NCI-H1436 treated with DMSO at 0.1 percent for 48 hours (cell line): Measurements from ENCODE around the gene MDM4.

Source experiments
- DNase-seq: peaks from one replicate; lab custom pipeline; 2025; lab: John Stamatoyannopoulos, UW

MDM4 gene

GRCh38 chr1:204493145-204493983 lies 22.8 kb upstream of the MDM4 start:
- no peak for DNase-seq

DNA sequence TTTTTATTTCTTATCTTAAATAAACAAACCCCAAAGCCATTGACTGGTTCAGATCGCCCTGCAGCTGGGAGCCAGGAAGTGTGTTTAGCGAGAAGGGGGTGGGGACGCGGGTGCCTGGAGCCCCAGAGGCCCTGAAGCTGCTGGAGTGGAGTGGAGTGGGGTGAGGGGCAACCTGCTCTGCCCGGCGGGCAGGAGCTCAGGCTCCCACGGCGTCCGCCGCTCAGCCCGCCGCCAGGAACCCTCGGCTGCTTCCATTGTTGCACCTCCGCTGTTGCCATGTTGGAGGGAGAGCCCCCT lies 22.3 kb upstream of the MDM4 start:
- no peak for DNase-seq

- no peak for DNase-seq
Observed at GRCh38 chr1:204494281-204495077, 21.7 kb upstream of the MDM4 start, which contains the start of gene PIK3C2B. Gene PIK3C2B, minus strand, starts transcription at chr1:204494805. Its CDS starts 25,003 bp downstream, at chr1:204469802.

GRCh38 chr1:204495078-204495753 lies 21.0 kb upstream of the MDM4 start:
- DNase-seq: no peak

GRCh38 chr1:204495777-204496176 lies 20.4 kb upstream of the MDM4 start:
- no peak for DNase-seq

DNA sequence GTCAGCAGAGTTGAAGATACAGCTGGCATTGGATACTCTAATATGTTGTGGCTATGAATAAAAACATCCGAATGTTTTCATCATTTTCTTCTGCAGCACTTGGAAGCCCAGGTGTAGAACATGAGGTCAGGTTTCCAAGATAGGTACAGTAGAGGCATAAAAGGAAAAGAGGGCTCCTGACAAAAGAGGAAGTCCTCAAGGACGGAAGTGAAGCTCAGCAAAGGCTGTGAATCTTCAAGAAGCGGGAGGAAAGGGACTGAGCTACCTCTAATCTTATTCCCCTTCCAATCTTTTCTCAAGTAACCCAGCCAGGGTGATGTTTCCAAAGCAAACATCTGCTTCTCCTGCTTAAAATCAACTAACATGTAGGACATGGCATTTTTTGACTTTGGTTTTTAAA lies 17.2 kb upstream of the MDM4 start:
- DNase-seq: no peak

GRCh38 chr1:204499511-204500468 lies 16.4 kb upstream of the MDM4 start:
- no peak for DNase-seq

- DNase-seq: no peak
Observed at GRCh38 chr1:204502241-204502640, 14.0 kb upstream of the MDM4 start.

DNA sequence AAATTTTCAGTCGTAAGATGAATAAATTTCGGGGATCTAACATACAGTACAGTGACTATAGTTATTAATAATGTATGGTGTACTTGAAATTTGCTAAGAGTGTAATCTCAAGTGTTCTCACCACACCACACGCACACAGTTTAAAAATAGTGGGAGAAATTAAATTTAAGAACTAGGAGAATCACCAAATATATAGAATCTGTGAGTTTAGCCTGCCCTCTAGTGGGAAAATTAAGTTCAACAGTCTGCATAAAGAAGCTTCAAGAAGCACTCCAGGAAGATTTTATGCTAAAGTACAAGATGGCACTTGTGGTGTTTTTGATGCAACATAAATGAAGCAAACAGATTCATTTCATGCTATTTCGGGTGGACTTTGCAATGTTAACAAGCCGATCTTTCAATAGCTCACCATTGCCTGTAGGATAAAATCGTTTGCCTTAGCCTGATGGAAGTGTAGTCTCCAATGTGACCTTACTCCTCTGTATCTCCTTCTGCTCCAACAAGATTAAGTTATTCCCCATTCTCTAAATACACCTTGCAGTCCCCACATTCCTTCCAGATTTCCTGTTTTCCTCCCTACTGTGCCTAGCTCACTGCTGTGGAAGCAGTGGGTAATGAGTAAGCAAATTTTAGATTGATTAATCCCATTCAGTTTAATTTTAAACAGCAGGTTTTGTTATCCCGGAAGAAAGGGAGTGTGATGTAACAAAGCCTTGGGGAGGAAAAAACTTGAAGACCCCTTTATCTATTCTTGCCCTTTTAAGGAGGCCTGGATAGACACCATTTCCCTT lies 12.9 kb upstream of the MDM4 start:
- DNase-seq: peak; percentile 78

DNA sequence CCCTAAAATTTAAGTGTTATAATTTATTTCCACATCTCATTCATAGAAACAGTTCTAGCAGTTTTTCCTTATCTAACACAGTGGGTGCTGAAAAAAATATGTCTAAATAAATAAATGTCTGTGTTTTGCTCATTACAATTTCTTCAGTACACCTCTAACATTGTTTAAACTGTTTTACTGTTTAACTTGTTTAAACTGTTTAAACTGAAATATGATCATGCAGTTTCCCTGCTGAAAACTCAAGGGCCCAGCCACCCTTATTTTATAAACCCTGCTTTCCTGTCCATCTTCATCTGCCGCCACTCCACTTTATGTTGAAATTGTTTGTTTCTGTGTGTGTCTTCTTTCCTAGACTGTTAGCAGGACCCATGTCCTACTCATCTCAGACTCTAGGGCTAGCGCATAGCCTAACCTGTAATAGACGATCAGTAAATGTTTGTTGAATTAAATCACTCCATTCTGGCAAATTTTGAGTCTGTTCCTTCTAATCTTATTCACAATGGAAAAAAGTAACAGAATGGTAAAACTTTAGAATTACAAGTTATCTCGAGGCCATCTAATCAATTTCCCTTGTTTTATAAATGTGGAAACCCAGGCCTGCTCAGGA lies 12.2 kb upstream of the MDM4 start:
- DNase-seq: no peak

GRCh38 chr1:204505674-204506200 lies 10.5 kb upstream of the MDM4 start:
- no peak for DNase-seq

DNA sequence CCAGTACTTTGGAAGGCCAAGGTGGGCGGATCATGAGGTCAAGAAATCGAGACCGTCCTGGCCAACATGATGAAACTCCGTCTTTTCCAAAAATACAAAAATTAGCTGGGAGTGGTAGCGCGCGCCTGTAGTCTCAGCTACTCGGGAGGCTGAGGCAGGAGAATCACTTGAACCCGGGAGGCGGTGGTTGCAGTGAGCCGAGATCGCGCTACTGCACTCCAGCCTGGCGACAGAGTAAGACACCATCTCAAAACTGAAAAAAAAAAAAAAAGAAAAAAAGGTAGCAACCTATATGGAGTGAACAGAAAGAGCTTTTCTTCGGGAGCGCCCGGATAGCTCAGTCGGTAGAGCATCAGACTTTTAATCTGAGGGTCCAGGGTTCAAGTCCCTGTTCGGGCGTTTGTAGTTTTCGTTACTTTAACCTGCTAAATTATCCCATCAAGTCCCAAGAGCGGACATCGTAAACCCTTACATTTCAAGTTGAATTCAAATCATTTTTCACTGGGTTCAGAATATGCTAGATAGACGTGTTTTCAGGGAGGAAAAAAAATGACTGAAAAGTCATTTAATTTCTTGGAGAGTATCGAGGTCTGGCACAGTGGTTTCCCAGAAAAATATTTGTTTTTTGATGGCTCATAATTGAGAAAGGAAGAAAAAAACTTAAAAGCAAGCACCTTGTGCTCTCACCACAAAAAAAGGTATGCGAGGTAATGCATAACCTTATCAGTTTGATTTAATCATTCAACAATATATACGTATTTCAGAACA lies 9.8 kb upstream of the MDM4 start:
- DNase-seq: peak; percentile 92

DNA sequence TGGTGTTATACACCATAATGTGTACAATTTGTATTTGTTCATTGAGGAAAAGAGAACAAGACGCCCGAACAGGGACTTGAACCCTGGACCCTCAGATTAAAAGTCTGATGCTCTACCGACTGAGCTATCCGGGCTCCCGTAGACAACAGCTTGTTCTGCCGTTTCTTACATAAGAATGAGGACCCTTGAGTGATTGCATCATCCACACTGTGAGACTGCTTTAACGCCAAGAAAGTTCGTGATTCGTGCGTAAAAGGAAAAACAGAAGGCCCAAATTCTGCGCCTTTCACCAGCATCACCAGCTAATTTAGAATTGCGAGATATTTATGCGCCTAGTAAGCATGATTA lies 9.3 kb upstream of the MDM4 start:
- DNase-seq: peak; percentile 90

DNA sequence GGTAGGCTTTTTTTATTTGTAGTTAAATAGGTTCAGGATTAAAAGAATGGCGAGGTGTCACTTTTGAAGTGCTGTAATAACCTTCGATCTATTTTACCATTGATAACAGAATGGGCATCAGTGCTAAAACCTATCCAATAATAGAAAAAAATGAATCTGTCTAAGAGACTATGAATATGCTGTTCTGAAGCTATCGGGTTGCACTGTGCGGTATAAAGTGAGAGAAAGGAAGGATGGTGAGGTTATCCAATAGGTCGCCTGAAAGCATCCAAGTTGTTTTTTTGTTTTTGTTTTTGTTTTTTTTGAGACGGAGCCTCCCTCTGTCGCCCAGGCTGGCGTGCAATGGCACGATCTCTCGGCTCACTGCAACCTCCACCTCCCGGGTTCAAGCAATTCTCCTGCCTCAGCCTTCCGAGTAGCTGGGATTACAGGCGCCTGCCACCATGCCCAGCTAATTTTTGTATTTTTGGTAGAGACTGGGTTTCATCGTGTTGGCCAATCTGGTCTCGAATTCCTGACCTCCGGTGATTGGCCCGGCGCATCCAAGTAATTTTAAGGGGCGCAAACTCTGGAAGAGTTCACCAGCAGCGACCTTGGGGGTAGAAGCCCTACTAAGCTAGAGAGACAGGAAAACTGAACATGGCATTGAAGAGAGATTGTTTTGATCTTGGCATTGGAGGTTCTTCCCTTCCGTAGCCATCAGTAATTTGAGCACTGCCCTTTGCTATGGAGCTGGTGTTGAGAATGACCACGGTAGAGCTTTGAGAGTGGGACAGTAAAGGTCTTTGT lies 8.7 kb upstream of the MDM4 start:
- peak; percentile 38 for DNase-seq

DNA sequence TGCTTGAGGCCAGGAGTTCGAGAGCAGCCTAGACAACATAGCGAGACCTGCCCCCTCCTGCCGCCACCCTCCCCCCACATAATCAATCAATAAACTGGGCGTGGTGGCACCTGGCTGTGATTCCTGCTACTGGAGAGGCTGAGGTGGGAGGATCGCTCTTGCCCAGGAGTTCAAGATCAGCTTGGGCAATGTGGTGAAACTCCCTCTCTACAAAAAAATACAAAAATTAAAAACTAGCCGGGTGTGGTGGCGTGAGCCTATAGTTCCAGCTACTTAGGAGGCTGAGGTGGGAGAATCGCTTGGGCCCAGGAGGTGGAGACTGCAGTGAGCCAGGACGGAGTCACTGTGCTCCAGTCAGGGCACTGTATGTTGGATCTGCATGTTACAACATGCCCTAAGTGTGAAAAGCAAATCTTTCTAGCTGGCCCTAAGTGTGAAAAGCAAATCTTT lies 7.0 kb upstream of the MDM4 start:
- DNase-seq: no peak

- no peak for DNase-seq
Observed at GRCh38 chr1:204511366-204511765, 4.8 kb upstream of the MDM4 start.

GRCh38 chr1:204513117-204513716 lies 3.0 kb upstream of the MDM4 start:
- no peak for DNase-seq

DNA sequence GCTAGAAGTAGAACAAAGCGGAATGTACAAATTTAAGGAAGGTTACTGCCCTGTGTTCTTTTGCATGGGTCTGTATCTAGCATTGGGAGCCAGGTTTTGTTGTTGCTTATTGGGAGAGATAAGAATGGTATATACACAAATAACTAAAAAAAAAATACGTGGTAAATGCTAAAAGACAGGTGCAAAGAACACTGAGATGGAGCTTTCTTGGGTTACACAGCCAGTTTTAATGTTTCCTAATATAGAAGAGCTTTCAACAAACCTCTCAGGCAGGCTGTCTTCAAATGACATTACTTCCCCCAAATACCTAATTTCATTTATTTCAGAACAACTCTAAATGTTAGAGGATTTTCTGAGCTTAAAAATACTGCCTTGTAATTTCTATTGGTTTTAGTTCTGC lies 1.4 kb upstream of the MDM4 start:
- no peak for DNase-seq
